ENCODE data around the gene LGR4. TPM values are rescaled to one million over a fixed set of nuclear protein-coding genes. Genes with fewer than 3 reads are reported as not detected.

Gene LGR4
- total and polyA plus RNA-seq, 10 donors = 1.5 to 47.2 (median 27.0) TPM

DNA sequence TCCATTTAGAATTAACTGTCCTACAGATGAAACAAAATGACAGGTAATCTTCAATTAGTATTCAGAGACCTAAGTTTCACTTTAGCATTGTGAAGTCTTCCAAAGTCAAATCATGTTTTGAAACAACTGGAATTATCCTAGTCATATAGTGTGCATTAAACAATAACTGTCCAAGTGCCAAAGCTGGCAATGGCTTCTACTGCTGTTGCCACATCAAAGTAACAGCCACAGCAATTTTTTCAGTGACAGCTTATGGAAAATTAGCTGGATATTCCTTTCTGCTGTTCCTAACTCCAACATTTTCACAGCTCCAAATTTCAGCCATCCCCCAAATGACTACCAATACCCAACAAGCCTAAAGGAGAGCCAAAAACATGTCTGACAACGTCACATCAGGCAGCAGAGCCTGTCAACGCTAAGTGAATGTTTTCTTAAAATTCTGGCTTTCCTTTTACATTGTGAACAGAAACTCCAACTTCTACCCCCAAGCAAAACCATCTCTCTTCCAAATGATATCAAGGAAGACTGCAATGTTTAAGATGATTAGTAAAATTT, 64.3 kb downstream of the LGR4 start:
- no peaks in the 10 kb centered on the region for H3K27me3 ChIP-seq (replicated peaks in 1 of 7)
- TF ChIP-seq POLR2A (IDR thresholded peaks at IDR 0.05) (no peak), POLR2AphosphoS5 (IDR thresholded peaks at IDR 0.05) (no peak)
- TF ChIP-seq, protein P1, sequence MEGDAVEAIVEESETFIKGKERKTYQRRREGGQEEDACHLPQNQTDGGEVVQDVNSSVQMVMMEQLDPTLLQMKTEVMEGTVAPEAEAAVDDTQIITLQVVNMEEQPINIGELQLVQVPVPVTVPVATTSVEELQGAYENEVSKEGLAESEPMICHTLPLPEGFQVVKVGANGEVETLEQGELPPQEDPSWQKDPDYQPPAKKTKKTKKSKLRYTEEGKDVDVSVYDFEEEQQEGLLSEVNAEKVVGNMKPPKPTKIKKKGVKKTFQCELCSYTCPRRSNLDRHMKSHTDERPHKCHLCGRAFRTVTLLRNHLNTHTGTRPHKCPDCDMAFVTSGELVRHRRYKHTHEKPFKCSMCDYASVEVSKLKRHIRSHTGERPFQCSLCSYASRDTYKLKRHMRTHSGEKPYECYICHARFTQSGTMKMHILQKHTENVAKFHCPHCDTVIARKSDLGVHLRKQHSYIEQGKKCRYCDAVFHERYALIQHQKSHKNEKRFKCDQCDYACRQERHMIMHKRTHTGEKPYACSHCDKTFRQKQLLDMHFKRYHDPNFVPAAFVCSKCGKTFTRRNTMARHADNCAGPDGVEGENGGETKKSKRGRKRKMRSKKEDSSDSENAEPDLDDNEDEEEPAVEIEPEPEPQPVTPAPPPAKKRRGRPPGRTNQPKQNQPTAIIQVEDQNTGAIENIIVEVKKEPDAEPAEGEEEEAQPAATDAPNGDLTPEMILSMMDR (IDR thresholded peaks at IDR 0.05 in 8 of 11, conservative IDR thresholded peaks at IDR 0.05 in 3 of 11) = no peak
- 84 to 98% (median 93%) methylated on average over 2 of the region's 2 CpGs for WGBS, 5 donors
- no peak overlapping the region for H3K4me3 ChIP-seq
- H3K4me1 ChIP-seq = peaks cover 0 to 8% (median 0%) of the 10 kb centered on the region in 6 donors
- DNase-seq = no peak
- H3K9me3 ChIP-seq = no peaks in the 10 kb centered on the region
- intact Hi-C loops (cut with DNase I; ENCODE audit: low total_unique reads) = no loop called here
- H3K36me3 ChIP-seq = no peaks in the 10 kb centered on the region
- H3K27ac ChIP-seq = no peak overlapping the region

DNA sequence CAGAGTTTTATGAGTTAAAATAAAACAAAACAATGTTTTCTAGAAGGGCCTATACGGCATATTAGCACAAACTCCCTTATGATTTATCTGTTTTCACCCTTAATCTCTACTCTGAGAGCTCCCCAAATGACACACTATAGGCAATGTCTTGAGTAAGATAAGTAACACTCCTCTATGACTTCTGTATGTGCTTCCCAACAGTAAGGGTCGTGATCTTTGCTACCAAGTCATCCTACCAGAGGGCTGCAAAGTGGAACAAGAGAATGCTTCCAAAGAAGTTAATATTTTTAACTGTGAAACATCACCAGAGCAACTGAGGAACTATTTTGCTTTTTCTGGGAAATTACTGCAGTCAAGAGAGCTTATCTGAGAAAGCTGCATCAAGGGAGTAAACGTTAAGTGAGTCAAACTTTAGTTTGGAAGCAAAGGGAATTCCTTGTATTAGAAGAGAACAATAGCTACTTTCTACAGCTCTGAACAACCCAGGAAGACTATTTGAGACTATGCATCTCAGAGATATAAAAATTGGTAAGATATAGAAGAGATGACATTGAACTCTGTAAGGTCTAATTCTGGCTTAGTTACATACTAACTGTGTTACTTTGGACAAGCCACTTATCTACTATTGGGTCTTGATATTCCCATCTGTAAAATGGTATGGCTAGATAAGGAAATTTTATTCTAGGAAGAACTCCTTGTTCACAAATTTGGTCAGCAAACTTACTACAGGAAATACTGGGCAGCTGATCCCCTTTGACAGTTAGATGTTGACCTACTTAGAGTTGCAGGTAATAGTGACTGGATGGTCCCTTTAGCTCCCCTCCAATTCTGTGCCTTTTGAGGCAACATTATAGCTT, 65.9 kb downstream of the LGR4 start:
- no peaks in the 10 kb centered on the region for H3K36me3 ChIP-seq
- no peak for DNase-seq
- intact Hi-C loops (cut with DNase I; ENCODE audit: low total_unique reads) = no loop called here
- no peak overlapping the region for H3K4me3 ChIP-seq
- peaks cover 0 to 8% (median 0%) of the 10 kb centered on the region in 6 donors for H3K4me1 ChIP-seq
- TF ChIP-seq POLR2AphosphoS5 (IDR thresholded peaks at IDR 0.05) = no peak
- TF ChIP-seq, protein P1 (IDR thresholded peaks at IDR 0.05 in 8 of 11, conservative IDR thresholded peaks at IDR 0.05 in 3 of 11) = no peak
- TF ChIP-seq POLR2A (IDR thresholded peaks at IDR 0.05) = no peak
- 66 to 83% (median 80%) methylated on average over 3 of the region's 3 CpGs for WGBS, 5 donors
- H3K27me3 ChIP-seq (replicated peaks in 1 of 7) = no peaks in the 10 kb centered on the region
- no peaks in the 10 kb centered on the region for H3K9me3 ChIP-seq
- H3K27ac ChIP-seq = no peak overlapping the region

DNA sequence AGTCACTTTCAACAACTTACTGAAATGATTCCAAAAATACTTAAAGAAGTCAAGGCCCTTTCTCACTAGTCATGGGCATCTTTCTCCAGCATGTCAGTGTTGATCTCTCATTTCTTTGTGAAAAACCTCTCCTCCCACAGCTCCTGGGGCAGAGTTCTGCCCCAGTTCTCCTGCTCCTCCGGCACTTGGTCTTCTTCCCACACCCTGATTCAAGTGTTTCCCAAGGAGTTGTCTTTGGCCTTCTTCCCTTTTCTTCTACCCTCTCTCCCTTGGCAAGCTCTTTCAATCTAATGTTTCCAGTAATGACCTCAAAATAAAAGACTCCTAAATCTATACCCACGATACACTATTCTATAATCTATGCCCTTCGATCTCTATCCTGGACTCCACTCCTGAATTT, 67.5 kb downstream of the LGR4 start:
- DNase-seq = no peak
- peaks cover 0 to 8% (median 0%) of the 10 kb centered on the region in 6 donors for H3K4me1 ChIP-seq
- intact Hi-C loops (cut with DNase I; ENCODE audit: low total_unique reads) = no loop called here
- WGBS, 5 donors = 72 to 86% (median 79%) methylated on average over 3 of the region's 3 CpGs
- H3K4me3 ChIP-seq = no peak overlapping the region
- TF ChIP-seq POLR2A (IDR thresholded peaks at IDR 0.05) (no peak), POLR2AphosphoS5 (IDR thresholded peaks at IDR 0.05) (no peak)
- TF ChIP-seq, protein P1 (IDR thresholded peaks at IDR 0.05 in 8 of 11, conservative IDR thresholded peaks at IDR 0.05 in 3 of 11) = no peak
- H3K27ac ChIP-seq = no peak overlapping the region
- no peaks in the 10 kb centered on the region for H3K9me3 ChIP-seq
- H3K27me3 ChIP-seq (replicated peaks in 1 of 7) = no peaks in the 10 kb centered on the region
- H3K36me3 ChIP-seq = no peaks in the 10 kb centered on the region

DNA sequence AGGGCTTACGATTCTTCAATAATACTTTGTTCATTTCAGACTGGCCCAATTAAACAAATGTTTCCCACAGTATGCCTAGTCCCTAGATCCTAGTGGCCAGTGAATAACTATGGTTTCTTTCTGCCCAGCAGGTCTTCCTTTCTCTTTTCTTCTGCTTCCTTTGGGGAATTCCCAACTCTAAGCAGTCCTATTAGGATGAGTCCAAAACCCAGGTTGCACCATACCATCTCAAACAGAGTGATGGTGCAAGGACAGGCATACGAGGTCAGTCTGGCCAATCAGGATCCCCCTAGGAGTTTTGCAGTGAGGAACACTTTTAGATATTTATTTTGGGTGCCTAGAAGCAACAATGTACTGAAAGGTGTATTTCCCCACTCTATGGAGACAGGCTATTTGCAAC, 68.2 kb downstream of the LGR4 start:
- TF ChIP-seq, protein P1 (IDR thresholded peaks at IDR 0.05 in 8 of 11, conservative IDR thresholded peaks at IDR 0.05 in 3 of 11) = no peak
- TF ChIP-seq POLR2A (IDR thresholded peaks at IDR 0.05) (no peak), POLR2AphosphoS5 (IDR thresholded peaks at IDR 0.05) (no peak)
- DNase-seq = no peak
- 74 to 96% (median 75%) methylated on average over 2 of the region's 2 CpGs for WGBS, 5 donors
- H3K27me3 ChIP-seq (replicated peaks in 1 of 7) = no peaks in the 10 kb centered on the region
- no peak overlapping the region for H3K4me3 ChIP-seq
- no peaks in the 10 kb centered on the region for H3K36me3 ChIP-seq
- peaks cover 0 to 8% (median 0%) of the 10 kb centered on the region in 6 donors for H3K4me1 ChIP-seq
- no peaks in the 10 kb centered on the region for H3K9me3 ChIP-seq
- intact Hi-C loops (cut with DNase I; ENCODE audit: low total_unique reads) = no loop called here
- H3K27ac ChIP-seq = no peak overlapping the region
